Natural killer cell (primary cell): ENCODE results near the gene SDF2L1. TPM values are rescaled to one million over a fixed set of nuclear protein-coding genes. Genes with fewer than 3 reads are reported as not detected.

Experiments
- ATAC-seq, 3 donors: fragments of 150-1000 bp in 2 of 3; fragments of 200-7000 bp in 1 of 3; cut with Tn5 transposase; 1 replicate in 1 of 3; 2 replicates in 2 of 3; pipeline ENCODE4 v1.10.0; 2021; ENCODE audit warnings: mild to moderate bottlenecking in 2 of 3, moderate library complexity in 2 of 3
- DNase-seq, 2 donors: peaks; one replicate each; pipeline versions ENCODE4 v3.0.0 to v3.0.0-alpha.2; 2013 to 2021; ENCODE audit warnings: mixed read lengths in 1 of 2
- H3K27ac ChIP-seq: one replicate; pipeline ENCODE4 v1.5.1; 2013; ENCODE audit warnings: mild to moderate bottlenecking, low read length
- H3K27me3 ChIP-seq: one replicate; pipeline ENCODE4 v1.6.1; 2013; ENCODE audit warnings: low read length; ENCODE audit not compliant: control insufficient read depth, insufficient read depth
- H3K36me3 ChIP-seq: one replicate; pipeline ENCODE4 v1.6.1; 2013; ENCODE audit warnings: low read length; ENCODE audit not compliant: control insufficient read depth, insufficient read depth
- H3K4me1 ChIP-seq: one replicate; pipeline ENCODE4 v1.6.1; 2013; ENCODE audit warnings: low read length; ENCODE audit not compliant: control insufficient read depth, insufficient read depth
- H3K4me3 ChIP-seq: one replicate; pipeline ENCODE4 v1.5.1; 2013; ENCODE audit warnings: low read length
- H3K9me3 ChIP-seq: one replicate; pipeline ENCODE4 v1.6.1; 2013; ENCODE audit warnings: low read length; ENCODE audit not compliant: control insufficient read depth, insufficient read depth
- H3K27ac Mint-ChIP-seq, 2 donors: one replicate each; pipeline ENCODE4 v1.8.0; 2022; ENCODE audit warnings: mild to moderate bottlenecking in 2 of 2, mixed read lengths in 2 of 2, moderate library complexity in 1 of 2
- H3K27me3 Mint-ChIP-seq, 2 donors: one replicate each; pipeline ENCODE4 v1.8.0; 2022; ENCODE audit warnings: low read depth in 2 of 2, mixed read lengths in 2 of 2
- H3K36me3 Mint-ChIP-seq: one replicate; pipeline ENCODE4 v1.8.0; 2022; ENCODE audit warnings: mixed read lengths
- H3K4me1 Mint-ChIP-seq, 2 donors: one replicate each; pipeline ENCODE4 v1.8.0; 2022; ENCODE audit warnings: mixed read lengths in 2 of 2
- H3K4me3 Mint-ChIP-seq: one replicate; pipeline ENCODE4 v1.8.0; 2022; ENCODE audit warnings: mild to moderate bottlenecking, moderate library complexity, mixed read lengths
- H3K9me3 Mint-ChIP-seq, 2 donors: one replicate each; pipeline ENCODE4 v1.8.0; 2022; ENCODE audit warnings: mixed read lengths in 2 of 2
- WGBS: methylation state at CpG from one replicate; pipeline ENCODE4 v1.1.7; 2013; ENCODE audit warnings: missing lambda C conversion rate; ENCODE audit not compliant: insufficient coverage; 5-methylcytosine and 5-hydroxymethylcytosine counted together
- intact Hi-C: fragments of 100-400 bp; cut with micrococcal nuclease; formaldehyde crosslinking; loops from one replicate; pipeline ENCODE4 v1.14.2; 2022
- total RNA-seq, 4 donors: library from RNA; stranded (reverse); fragments of 120-200 nt in 1 of 4; gene quantifications; one replicate each; pipeline versions ENCODE4 v1.2.3 to v1.2.4, GENCODE V29; 2013 to 2022
- TF ChIP-seq, protein P1 (sequence below): fragments of 200-600 bp; IDR thresholded peaks from one replicate; pipeline ENCODE4 v1.8.0; 2022; ENCODE audit warnings: antibody characterized with exemption

SDF2L1 gene
- total RNA-seq, 3 donors from 2014 or later (not counting 1 experiment from before 2014, with no cell fraction given) = 38.3 to 55.8 (median 40.3) TPM

DNA sequence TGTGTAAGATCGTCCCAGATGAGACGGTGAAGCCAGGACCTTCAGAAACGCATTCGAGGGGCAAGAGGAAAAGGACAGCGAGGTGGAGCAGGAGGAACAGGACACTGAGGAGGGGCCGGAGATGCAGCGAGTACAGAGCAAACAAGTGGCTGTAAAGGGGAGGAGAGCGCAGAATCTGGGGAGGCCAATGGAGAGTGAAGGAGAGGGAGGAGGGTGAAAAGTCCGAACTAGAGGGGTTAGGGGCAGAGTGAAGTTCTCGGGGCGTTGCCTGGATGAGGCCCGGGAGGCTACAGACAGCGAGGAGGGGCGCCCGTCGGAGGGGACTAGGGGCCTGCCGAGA lies 14.9 kb downstream of the SDF2L1 start:
- H3K27ac ChIP-seq = no peak overlapping the region
- intact Hi-C loops = no loop called here
- ATAC-seq = no peak
- 68% methylated on average over 17 of the region's 17 CpGs for WGBS
- H3K27me3 Mint-ChIP-seq = no peaks in the 10 kb centered on the region
- H3K27me3 ChIP-seq = no peaks in the 10 kb centered on the region
- DNase-seq = peak in 1 of 2 donors; percentile 16
- TF ChIP-seq, protein P1, sequence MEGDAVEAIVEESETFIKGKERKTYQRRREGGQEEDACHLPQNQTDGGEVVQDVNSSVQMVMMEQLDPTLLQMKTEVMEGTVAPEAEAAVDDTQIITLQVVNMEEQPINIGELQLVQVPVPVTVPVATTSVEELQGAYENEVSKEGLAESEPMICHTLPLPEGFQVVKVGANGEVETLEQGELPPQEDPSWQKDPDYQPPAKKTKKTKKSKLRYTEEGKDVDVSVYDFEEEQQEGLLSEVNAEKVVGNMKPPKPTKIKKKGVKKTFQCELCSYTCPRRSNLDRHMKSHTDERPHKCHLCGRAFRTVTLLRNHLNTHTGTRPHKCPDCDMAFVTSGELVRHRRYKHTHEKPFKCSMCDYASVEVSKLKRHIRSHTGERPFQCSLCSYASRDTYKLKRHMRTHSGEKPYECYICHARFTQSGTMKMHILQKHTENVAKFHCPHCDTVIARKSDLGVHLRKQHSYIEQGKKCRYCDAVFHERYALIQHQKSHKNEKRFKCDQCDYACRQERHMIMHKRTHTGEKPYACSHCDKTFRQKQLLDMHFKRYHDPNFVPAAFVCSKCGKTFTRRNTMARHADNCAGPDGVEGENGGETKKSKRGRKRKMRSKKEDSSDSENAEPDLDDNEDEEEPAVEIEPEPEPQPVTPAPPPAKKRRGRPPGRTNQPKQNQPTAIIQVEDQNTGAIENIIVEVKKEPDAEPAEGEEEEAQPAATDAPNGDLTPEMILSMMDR = no peak
- H3K4me1 Mint-ChIP-seq = peaks cover 13 to 19% of the 10 kb centered on the region in 2 donors
- peaks cover 26% of the 10 kb centered on the region for H3K4me1 ChIP-seq
- H3K4me3 ChIP-seq = peak overlapping the region; percentile 17
- H3K27ac Mint-ChIP-seq = peak overlapping the region; percentile 72 to 75
- H3K36me3 Mint-ChIP-seq = no peaks in the 10 kb centered on the region
- no peaks in the 10 kb centered on the region for H3K36me3 ChIP-seq
- H3K9me3 ChIP-seq = no peaks in the 10 kb centered on the region
- peak overlapping the region; percentile 89 for H3K4me3 Mint-ChIP-seq
- no peaks in the 10 kb centered on the region for H3K9me3 Mint-ChIP-seq

DNA sequence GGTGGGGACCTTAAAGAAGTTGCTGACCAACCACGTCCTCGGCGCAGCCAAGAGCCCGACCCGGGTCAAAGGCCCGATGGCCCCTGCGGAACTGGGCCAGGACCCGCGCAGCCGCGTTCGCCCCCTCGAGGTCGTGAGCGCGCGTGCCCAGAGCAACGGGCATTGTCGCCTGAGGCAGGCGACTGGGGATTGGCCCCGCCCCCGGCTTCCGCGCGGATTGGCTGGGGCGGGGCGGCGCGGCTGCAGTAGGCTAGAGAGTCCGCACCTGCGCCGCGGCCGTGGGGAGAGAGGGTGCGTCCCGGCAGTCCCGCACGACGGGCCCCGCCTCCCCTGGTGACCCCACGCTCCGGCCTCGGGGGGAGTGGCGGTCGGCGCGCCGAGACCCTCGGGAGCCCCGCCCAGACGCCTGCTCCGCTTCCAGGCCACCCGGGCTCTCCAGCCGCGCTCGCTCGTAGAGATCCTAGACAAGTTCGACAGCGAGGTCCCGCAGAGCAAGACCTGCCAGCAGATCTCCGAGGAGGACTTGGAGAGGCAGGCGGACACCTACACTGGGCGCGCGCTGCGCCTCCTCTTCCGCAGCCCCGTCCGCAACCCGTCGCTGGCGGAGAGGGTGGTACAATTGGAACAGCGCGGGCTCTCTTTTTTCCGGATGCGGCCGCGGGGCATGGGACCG lies 15.4 kb downstream of the SDF2L1 start:
- ATAC-seq (peak; percentile 94 to 96 (median 96)), DNase-seq (peak; percentile 75 to 87)
- Mint-ChIP-seq H3K9me3 (no peaks in the 10 kb centered on the region), H3K27me3 (no peaks in the 10 kb centered on the region), H3K4me1 (peaks cover 10 to 14% of the 10 kb centered on the region in 2 donors), H3K27ac (peak overlapping the region; percentile 72 to 75), H3K4me3 (peak overlapping the region; percentile 89), H3K36me3 (no peaks in the 10 kb centered on the region)
- WGBS = under 1% methylated on average over 79 of the region's 79 CpGs
- Histone ChIP-seq H3K4me3 (peak overlapping the region; percentile 70), H3K4me1 (peaks cover 21% of the 10 kb centered on the region), H3K9me3 (no peaks in the 10 kb centered on the region), H3K27me3 (no peaks in the 10 kb centered on the region), H3K36me3 (no peaks in the 10 kb centered on the region), H3K27ac (peak overlapping the region; percentile 28)
- intact Hi-C loops = no loop called here
- TF ChIP-seq, protein P1 = peak; percentile 40

DNA sequence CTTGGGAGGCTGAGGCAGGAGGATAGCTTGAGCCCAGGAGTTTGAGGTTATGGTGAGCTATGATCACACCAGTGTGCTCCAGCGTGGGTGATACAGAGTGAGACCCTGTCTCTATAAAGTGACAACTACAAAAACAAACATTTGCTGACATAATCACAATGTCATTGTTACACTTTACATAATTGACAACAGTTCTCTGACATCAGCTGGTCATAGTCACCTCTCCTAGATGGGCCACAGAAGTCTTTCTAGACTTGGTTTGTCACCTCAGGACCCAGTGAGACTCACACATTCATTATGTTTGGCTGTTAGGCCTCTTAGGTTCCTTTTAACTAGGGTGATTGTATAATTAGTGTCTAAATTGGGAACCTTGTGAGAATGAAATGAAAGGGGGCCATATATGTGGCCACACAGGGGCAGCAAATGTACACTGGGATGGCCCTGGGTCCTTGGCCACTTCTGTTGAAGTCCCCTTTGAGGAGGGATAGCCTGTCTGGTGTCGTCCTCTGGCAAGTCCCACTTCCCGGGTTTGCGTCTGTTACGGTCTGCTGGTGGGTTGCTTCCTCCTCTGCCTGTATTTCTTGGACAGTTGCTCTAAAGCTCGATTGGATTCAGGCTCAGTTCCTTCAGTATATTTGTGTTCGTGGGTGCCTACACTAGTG lies 17.9 kb downstream of the SDF2L1 start:
- Mint-ChIP-seq H3K4me1 (peaks cover 12 to 17% of the 10 kb centered on the region in 2 donors), H3K36me3 (no peaks in the 10 kb centered on the region), H3K4me3 (no peak overlapping the region), H3K9me3 (no peaks in the 10 kb centered on the region), H3K27ac (no peak overlapping the region), H3K27me3 (no peaks in the 10 kb centered on the region)
- Histone ChIP-seq H3K4me1 (peaks cover 16% of the 10 kb centered on the region), H3K36me3 (no peaks in the 10 kb centered on the region), H3K4me3 (no peak overlapping the region), H3K27ac (no peak overlapping the region), H3K27me3 (no peaks in the 10 kb centered on the region), H3K9me3 (no peaks in the 10 kb centered on the region)
- DNase-seq (no peak), ATAC-seq (no peak)
- TF ChIP-seq, protein P1 = no peak
- WGBS = 88% methylated on average over 7 of the region's 7 CpGs
- intact Hi-C loops = no loop called here
